Sigmoid colon (tissue), 4 donors: ENCODE measurements around the gene NHSL2.

Experiments used
- POLR2A ChIP-seq, 2 donors: fragments of 450-650 bp; IDR thresholded peaks; one replicate each; pipeline ENCODE4 v1.6.1; 2016; ENCODE audit warnings: antibody characterized with exemption in 2 of 2, mild to moderate bottlenecking in 2 of 2, moderate library complexity in 2 of 2
- POLR2AphosphoS5 ChIP-seq, 4 donors: sonication (generic); formaldehyde crosslinking; IDR thresholded peaks; one replicate each; pipeline ENCODE4 v1.6.1; 2017; ENCODE audit warnings: antibody characterized with exemption in 4 of 4

DNA sequence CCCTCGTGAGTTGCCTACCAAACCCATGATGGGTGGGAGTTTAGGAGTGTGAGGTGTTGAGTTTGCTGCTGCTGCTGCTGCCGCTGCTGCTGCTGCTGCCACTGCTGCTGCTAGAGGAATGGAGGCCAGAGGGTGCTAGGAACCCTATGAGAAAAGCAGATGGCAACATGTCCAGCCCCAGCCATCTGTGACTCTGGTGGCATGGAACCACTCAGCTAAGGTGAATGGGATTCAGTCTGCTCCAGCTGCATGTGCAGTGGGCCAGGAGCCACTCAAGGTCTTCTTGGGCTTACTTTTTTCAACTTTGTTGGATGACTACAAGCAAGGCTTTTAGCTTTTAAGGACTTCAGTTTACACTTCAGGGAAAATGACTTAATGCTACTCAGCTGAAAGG lies 117.3 kb downstream of the NHSL2 start:
- TF ChIP-seq POLR2A (IDR thresholded peaks at IDR 0.05) (no peak), POLR2AphosphoS5 (IDR thresholded peaks at IDR 0.05) (no peak)
